HG02840 (cell line): Measurements from ENCODE around the gene TSPO.

Experiments used
- ATAC-seq: cut with Tn5 transposase; IDR thresholded peaks from one replicate; pipeline ENCODE4 v1.9.1; 2021; ENCODE audit warnings: mild to moderate bottlenecking, moderate library complexity, moderate number of reproducible peaks; ENCODE audit not compliant: unreplicated experiment, low FRiP score

The TSPO gene

GRCh38 chr22:43199541-43199940 lies 48.2 kb downstream of the TSPO start:
- no peak for ATAC-seq

DNA sequence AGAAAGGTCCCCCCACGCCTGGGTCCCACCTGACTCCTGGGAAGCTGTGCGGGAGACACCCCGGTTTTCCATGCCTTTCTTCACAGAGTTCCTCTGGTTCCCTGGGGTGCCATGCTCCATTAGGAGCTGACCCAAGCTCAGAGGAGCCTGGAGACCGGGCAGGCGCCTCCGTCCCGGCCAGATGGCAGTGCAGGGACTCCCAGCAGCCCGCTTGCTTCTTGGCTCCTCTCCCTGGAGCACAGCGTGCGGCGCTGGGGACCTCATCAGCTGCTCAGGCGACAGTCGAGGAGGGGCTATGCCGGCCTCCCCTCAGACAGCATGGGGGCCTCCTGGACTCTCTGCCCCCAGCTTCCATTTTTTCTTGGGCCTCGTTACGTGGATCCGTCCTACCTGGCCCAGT lies 48.7 kb downstream of the TSPO start:
- ATAC-seq: no peak

- ATAC-seq: no peak
Observed at GRCh38 chr22:43200555-43200954, 49.2 kb downstream of the TSPO start.

DNA sequence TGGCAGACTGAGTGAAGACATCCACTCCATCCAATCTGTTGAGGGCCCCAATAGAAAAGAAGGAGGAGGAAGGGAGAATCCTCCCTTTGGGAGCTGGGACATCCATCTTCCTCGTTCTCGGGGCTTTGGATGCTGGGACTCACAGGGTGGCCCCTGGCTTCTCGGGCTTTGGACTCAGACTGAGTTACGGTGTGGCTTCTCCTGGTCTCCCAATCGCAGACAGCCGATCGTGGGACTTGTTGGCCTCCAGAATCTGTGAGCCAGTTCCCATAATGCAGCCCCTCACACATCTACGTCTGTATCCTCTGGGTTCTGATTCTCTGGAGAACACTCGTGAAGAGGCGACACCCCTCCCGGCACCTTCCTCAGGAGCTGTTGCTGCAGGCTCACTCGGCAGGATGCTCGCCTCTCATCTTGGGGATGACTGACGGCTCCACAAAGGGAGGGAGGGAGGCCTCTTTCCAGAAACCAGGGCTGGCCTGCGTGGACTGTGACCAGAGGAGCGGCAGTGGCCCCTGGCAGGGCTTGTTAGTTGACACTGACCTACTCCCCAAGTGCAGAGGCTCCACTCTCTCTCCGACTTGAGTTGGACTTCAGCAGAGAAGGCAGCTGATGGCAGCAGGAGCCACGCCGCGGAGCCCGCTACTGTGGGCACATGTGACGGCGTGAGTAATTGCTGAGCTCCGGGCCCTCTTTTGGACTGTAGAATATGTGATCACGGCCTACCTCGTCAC lies 50.3 kb downstream of the TSPO start:
- no peak for ATAC-seq

DNA sequence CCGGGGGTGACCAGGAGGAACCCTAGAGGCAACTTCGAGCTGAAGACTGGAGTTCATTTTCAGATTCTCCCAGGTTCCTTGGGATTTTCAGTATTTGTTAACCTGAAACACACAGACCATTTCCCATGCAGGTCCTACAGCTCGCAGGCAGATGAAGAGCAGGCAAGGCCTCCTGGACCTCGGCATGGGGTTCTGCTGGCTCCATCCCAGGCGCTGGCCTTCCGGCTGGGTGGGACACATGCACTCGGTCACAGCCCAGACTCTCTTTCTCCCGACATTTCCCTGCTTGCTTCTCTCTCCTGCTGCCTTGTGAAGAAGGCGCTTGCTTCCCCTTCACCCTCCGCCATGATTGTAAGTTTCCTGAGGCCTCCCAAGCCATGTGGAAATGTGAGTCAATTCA lies 51.0 kb downstream of the TSPO start:
- no peak for ATAC-seq

- ATAC-seq: no peak
Observed at GRCh38 chr22:43202756-43203410, 51.5 kb downstream of the TSPO start.

GRCh38 chr22:43203471-43203981 lies 52.2 kb downstream of the TSPO start:
- ATAC-seq: no peak

GRCh38 chr22:43205261-43205691 lies 53.9 kb downstream of the TSPO start:
- ATAC-seq: no peak

DNA sequence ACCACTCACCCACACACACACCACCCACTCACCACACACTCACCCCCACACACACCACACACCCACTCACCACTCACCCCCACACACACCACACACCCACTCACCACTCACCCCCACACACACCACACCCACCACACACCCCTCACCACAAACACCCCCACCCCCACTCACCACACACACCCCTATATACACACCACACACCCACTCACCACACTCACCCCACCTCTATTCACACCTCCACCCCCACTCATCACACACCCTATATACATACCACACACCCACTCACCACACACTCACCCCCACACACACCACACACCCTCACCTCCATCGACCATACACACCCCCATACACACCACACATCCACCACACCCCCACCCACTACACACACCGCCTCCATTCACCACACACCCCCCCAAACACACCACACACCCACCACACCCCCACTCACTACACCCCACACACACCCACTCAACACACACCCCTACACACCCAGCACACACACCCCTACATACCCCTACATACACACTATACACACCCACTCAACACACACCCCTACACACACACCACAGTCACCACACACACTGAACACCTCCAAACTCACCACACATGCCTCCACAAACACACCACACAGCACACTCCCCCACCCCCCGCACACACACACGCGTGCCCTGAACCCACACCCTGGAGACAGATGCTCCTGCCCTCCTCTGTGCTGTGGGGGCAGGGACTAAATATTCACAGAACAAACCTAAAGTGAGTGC lies 54.6 kb downstream of the TSPO start:
- ATAC-seq: no peak

GRCh38 chr22:43206509-43207161 lies 55.3 kb downstream of the TSPO start:
- no peak for ATAC-seq

DNA sequence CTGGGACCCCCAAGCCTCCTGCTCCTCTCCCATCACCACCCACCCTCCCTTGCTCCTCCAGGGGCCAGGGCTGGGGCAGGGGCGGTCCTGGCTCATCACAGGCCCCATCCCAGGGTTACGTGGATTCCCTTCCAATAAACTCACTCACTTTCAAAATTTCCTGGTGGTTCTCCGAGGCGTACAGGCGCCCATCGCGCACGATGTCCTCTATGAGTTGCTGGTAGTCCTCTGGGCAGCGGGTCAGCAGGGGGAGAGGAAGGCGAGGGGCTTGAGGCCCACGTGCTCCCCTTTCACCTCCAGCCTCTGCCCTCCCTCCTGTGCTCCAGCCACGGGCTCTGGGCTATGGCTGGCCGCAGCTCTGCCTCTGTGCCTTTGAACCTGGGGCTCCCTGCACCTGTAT lies 56.0 kb downstream of the TSPO start:
- no peak for ATAC-seq

- ATAC-seq: no peak
Observed at GRCh38 chr22:43207849-43208702, 56.7 kb downstream of the TSPO start.

DNA sequence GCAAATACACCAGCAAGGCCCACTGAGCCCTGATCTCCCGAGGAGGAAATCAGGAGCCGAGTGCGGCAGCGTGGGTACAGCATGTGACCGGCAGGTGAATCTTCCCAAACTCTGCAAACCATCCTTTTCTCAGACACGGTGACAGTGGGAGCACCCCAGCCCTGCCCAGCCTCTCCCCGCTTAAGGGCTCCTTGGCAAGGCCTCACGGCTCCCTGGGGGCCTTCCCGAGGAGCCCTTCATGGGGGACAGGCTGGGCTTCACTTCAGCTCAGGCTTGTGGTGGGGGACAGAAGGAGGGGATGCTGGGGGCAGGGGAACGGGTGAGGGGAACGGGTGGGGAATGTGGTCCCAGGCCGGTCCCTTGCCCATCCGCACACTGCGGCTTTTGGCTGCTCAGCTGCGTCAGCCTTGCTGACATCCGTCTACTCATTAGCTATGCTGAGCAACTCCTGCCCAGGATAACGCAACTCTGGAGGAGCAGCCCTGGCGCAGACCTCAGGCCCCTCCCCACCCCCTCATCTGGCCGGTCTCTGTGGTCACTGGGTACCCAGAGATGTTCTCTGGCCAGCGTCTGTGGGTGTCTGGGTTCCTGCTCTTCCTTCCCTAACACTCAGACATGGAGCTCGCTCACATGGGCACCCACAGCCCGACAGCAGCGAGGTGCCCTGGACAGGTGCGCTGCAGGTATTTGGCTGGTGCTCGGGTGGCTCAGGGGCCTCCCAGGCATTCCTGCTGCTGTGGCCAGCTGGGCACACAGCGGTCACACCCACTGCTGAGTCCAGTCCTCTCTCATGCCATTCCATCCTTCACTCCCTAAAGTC lies 57.6 kb downstream of the TSPO start:
- no peak for ATAC-seq

- no peak for ATAC-seq
Observed at GRCh38 chr22:43209523-43209890, 58.1 kb downstream of the TSPO start.

DNA sequence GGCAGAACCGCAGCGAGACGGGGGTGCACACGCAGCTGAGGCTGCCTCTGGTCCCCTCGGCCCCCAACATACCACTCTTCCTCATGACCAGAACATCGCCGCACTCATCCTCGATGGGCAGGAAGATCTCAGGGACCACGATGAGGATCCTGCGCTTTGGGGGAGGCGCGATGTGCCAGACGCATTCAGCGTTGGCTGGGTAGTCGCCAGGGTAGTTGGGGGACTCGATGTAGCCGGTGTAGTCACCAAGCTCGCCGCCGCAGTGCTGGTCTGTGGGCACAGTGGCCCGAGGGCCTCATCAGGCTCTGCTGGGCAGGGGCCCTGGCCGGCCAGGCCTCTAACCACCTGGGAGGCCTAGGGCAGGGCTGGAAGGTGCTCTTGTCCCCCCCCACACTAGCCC lies 58.6 kb downstream of the TSPO start:
- no peak for ATAC-seq

- no peak for ATAC-seq
Observed at GRCh38 chr22:43210631-43211515, 59.5 kb downstream of the TSPO start.

DNA sequence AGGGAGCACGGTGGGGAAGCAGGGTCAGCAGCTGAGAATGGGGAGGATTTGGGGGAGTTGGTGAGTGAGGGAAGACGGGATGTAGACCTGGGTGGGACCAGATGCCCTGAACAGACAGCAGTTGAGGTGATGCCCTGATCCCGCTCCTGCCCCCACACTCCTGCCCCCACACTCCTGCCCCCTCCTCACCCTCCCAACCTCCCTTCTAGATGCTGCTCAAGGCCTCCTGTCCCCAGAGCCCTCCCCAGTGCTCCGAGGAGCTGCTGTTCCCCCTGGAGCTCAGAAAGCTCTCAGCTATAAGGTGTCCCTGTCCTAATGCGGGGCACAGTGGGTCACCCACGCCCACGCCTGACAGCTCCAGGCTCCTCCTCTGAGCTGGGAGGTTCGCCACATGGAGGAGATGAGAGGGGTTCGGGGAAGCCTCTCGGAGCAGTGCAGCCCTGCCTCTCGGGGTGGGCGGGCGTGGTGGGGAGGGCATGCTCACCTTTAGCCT lies 60.6 kb downstream of the TSPO start:
- ATAC-seq: no peak

- no peak for ATAC-seq
Observed at GRCh38 chr22:43212434-43212952, 61.1 kb downstream of the TSPO start.
